ENCODE results near the gene SEMA6C.
"Not testable (repeated sequence)": the region's sequence is repeated elsewhere in the genome, so short reads cannot be mapped to it uniquely, and the experiment has no call there.

Gene SEMA6C

DNA sequence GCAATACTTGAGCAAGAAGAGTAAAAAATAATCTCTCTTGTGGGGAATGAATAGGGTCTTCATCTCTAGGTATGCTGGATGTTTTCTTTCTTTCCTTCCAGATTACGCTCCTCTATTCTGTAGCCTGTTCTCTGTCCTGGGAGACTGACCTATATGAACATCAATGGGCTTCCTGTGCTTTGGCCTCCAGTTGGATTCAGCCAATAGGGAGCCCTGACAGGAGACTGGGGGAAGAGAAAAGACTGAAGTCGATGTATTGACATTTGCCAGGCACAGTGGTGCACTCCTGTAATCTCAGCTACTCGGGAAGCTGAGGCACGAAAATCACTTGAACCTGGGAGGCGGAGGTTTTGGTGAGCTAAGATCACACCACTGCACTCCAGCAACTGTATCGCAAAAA is 17.6 kb downstream of the SEMA6C start:
- DNase-seq (ENCODE audit: low spot score) = no peak

DNA sequence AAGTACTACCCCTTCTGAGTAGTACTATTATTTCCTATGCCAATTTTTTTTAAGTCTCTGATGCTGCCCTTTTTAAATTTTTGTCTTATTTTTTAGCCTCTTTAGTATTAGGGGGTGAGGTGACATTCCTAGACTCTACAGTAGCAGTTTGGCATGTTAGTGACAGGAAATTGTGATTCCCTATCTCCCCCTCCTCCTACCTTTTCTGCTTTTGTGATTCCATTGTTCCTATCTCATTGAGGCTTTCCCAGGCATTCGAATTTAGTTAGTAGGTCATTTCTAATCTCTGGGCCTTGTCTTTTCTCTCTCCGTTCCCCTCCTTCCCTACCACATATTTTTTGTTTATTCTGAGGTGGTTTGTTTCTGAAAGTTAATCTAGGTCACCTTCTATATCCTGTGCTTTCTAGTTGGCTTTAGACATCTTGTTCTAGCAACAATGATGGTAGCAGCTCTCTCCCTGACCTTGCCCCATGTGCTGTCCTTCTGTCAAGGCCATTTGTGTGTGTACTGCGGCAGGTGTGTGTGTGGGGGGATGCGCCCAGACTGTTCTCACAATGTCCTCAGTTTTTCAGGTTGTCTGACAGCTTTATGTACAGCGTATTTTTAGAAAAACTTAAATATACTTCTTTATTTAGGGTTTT is 21.5 kb downstream of the SEMA6C start:
- no peak for DNase-seq (ENCODE audit: low spot score)

DNA sequence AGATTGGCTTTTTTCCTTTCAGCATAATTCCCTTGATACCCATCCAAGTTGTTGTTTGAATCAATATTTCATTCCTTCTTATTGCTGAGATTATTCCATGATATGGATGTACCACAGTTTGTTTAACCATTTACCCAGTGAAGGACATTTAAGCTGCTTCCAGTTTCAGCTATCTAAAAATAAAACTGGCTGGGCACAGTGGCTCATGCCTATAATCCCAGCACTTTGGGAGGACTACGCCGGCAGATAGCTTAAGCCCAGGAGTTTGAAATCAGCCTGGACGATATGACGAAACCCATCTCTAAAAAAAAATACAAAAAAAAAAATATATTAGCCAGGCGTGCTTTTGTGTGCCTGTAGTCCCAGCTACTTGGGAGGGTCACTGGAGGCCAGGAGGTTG is 32.6 kb downstream of the SEMA6C start:
- DNase-seq (ENCODE audit: low spot score) = no peak

DNA sequence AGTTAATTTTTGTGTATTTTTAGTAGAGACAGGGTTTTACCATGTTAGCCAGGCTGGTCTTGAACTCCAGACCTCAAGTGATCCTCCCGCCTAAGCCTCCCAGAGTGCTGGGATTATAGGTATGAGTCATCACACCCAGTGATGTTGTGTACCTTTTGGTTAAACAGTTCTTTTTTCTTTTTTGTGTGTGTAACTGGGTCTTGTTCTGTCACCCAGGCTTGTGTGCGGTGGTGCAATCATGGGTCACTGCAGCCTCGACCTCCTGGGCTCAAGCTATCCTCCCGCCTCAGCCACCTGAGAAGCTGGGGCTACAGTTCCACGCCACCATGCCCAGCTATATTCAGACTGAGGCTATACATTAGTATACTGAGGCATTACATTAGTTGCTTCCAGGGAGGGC is 38.1 kb downstream of the SEMA6C start:
- no peak for DNase-seq (ENCODE audit: low spot score)

DNA sequence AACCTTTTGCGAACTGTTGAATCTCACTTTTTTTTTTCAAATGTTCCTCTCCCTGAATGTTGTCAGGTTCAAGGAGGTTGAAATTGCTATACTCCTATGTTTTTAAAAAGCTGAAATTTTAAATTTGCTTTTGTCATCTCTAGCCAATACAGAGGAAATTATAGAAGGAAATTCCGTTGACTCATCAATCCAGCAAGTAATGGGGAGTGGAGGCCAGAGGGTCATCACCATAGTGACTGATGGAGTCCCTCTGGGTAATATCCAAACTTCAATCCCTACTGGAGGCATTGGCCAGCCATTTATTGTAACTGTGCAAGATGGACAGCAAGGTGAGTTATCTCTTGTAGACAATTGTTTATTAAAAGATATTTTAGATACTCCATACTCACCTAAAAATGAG is 39.5 kb downstream of the SEMA6C start:
- DNase-seq (ENCODE audit: low spot score) = no peak

DNA sequence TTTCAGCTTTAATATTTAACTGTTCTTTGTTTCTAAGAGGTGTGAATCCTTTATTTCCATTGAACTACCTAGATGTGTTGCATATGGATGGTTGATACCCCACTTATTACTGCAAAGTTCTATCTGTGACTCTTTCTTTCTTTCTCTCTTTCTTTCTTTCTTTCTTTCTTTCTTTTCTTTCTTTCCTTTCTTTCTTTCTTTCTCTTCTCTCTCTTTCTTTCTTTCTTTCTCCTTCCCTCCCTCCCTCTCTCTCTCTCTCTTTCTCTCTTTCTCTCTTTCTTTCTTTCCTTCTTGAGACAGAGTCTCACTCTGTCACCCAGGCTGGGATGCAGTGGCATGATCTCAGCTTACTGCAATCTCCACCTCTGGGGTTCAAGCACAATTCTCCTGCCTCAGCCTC is 41.8 kb downstream of the SEMA6C start:
- no peak for DNase-seq (ENCODE audit: low spot score)

DNA sequence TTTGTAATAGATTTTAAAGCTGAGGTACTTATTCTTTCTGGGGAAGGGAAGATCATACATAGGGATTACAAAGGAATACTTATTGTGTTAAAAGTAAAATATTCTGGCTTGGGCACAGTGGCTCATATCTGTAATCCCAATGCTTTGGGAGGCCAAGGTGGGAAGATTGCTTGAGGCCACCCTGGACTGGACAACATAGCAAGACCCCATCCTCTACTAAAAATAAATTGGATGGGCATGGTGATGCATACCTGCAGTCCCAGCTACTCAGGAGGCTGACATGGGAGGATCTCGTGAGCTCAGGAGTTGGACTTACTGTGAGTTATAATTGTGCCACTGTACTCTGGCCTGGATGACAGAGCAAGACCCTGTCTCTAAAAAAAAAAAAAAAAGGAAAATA is 48.3 kb downstream of the SEMA6C start:
- DNase-seq (ENCODE audit: low spot score) = no peak

DNA sequence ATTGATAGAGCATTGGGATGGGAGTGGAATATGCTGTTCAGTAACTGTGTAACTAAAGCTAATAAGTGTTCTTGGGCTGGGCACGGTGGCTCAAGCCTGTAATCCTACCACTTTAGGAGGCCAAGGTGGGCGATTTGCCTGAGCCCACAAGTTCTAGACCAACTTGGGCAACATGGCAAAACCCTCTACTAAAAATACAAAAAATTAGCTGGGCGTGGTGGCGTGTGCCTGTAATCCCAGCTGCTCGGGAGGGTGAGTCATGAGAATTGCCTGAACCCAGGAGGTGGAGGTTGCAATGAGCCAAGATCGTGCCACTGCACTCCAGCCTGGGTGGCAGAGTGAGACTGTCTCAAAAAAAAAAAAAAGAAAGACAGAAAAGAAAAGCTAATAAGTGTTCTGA is 49.0 kb downstream of the SEMA6C start:
- not testable (repeated sequence) for DNase-seq (ENCODE audit: low spot score)

DNA sequence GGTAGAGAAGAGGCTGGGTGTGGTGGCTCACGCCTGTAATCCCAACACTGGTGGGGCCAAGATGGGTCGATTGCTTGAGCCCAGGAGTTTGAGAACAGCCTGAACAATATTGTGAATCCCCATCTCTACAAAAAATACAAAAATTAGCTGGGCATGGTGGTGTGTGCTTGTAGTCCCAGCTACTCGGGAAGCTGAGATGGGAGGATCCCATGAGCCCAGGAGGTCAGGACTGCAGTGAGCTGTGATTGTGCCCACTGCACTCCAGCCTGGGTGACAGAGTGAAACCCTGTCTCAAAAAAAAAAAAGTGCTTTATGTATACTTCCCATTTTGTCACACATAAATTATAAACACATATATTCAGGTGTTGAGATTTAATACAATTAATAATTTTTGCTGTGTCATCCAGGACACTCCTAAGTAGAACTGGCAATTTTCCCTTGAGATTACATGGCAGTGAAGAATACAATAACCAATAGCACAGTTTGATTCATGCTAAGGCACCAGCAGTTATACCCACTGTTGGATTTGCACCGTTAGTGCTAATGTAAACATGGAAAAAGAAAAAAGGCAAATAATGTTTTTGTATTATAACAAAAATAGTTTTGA is 60.4 kb downstream of the SEMA6C start:
- DNase-seq (ENCODE audit: low spot score) = no peak
